Loucy (cell line): ENCODE data around the gene FOXO6.

ENCODE experiments used
- H2AFZ ChIP-seq: fragments of 200-600 bp; sonication (generic); 2 replicates; pipeline ENCODE4 v1.6.0; 2016; ENCODE audit warnings: antibody characterized with exemption, mild to moderate bottlenecking, low read length, moderate library complexity
- H3F3A ChIP-seq: fragments of 200-600 bp; 2 replicates; pipeline ENCODE4 v1.6.0; 2016; ENCODE audit warnings: antibody characterized with exemption, low read depth, mild to moderate bottlenecking
- H3K27me3 ChIP-seq: fragments of 200-600 bp; sonication (generic); 2 replicates; pipeline ENCODE4 v1.6.1; 2014; ENCODE audit warnings: low read length, mild to moderate bottlenecking; ENCODE audit not compliant: insufficient read depth, poor library complexity, severe bottlenecking
- H3K36me3 ChIP-seq: fragments of 200-600 bp; sonication (generic); 2 replicates; pipeline ENCODE4 v1.6.1; 2016; ENCODE audit warnings: low read length; ENCODE audit not compliant: insufficient read depth
- H3K4me1 ChIP-seq: fragments of 200-600 bp; sonication (generic); 2 replicates; pipeline ENCODE4 v1.5.1; 2014; ENCODE audit warnings: low read length, mild to moderate bottlenecking; ENCODE audit not compliant: insufficient read depth, poor library complexity, severe bottlenecking
- H3K4me2 ChIP-seq: fragments of 200-600 bp; sonication (generic); 2 replicates; pipeline ENCODE4 v1.6.0; 2014; ENCODE audit warnings: antibody characterized with exemption, low read length, low read depth, mild to moderate bottlenecking; ENCODE audit not compliant: poor library complexity, severe bottlenecking
- H3K4me3 ChIP-seq: fragments of 200-600 bp; sonication (generic); 2 replicates; pipeline ENCODE4 v1.5.1; 2014; ENCODE audit warnings: low read length, mild to moderate bottlenecking, mixed read lengths; ENCODE audit not compliant: poor library complexity, severe bottlenecking
- H3K79me2 ChIP-seq: fragments of 200-600 bp; sonication (generic); 2 replicates; pipeline ENCODE4 v1.6.1; 2014; ENCODE audit warnings: low read length; ENCODE audit not compliant: insufficient read depth
- H3K9ac ChIP-seq: fragments of 200-600 bp; sonication (generic); 2 replicates; pipeline ENCODE4 v1.6.0; 2014; ENCODE audit warnings: mild to moderate bottlenecking, low read depth, low read length, moderate library complexity; ENCODE audit not compliant: poor library complexity, severe bottlenecking
- H3K9me2 ChIP-seq: fragments of 200-600 bp; sonication (generic); replicated peaks from 2 replicates; pipeline ENCODE4 v1.6.1; 2016; ENCODE audit warnings: low read depth, low read length, mixed read lengths
- H3K9me3 ChIP-seq: fragments of 200-600 bp; sonication (generic); 2 replicates; pipeline ENCODE4 v1.6.1; 2014; ENCODE audit warnings: mild to moderate bottlenecking, antibody characterized with exemption, low read length, low read depth; ENCODE audit not compliant: insufficient read depth
- H4K20me1 ChIP-seq: fragments of 200-600 bp; sonication (generic); 2 replicates; pipeline ENCODE4 v1.6.0; 2014; ENCODE audit warnings: antibody characterized with exemption, low read length, mild to moderate bottlenecking; ENCODE audit not compliant: insufficient read depth, poor library complexity, severe bottlenecking
- CTCF ChIP-seq: fragments of 200-600 bp; sonication (generic); conservative IDR thresholded peaks from 2 replicates; pipeline ENCODE4 v1.5.1; 2014; ENCODE audit warnings: mild to moderate bottlenecking, antibody characterized with exemption, low read length
- EZH2phosphoT487 ChIP-seq: fragments of 200-600 bp; IDR thresholded peaks from 2 replicates; pipeline ENCODE4 v1.6.1; 2018; ENCODE audit warnings: antibody characterized with exemption, mild to moderate bottlenecking, moderate library complexity, borderline replicate concordance

FOXO6 gene

GRCh38 chr1:41391834-41392527, 30.7 kb downstream of the FOXO6 start:
- H3K4me3 ChIP-seq, result no peak overlapping the region
- no peak overlapping the region for H3K9ac ChIP-seq
- H3K36me3 ChIP-seq, result no peaks in the 10 kb centered on the region
- no peaks in the 10 kb centered on the region for H3K27me3 ChIP-seq
- no peaks in the 10 kb centered on the region for H3K9me2 ChIP-seq
- H2AFZ ChIP-seq, result no peak overlapping the region
- TF ChIP-seq EZH2phosphoT487, result no peak
- no peak for TF ChIP-seq CTCF
- H4K20me1 ChIP-seq, result no peaks in the 10 kb centered on the region
- H3K4me1 ChIP-seq, result peaks cover 25% of the 10 kb centered on the region
- no peaks in the 10 kb centered on the region for H3K9me3 ChIP-seq
- H3F3A ChIP-seq, result no peaks in the 10 kb centered on the region
- H3K79me2 ChIP-seq, result no peaks in the 10 kb centered on the region
- no peak overlapping the region for H3K4me2 ChIP-seq

GRCh38 chr1:41392528-41392924, 31.3 kb downstream of the FOXO6 start:
- no peak overlapping the region for H3K4me2 ChIP-seq
- no peaks in the 10 kb centered on the region for H3K36me3 ChIP-seq
- no peaks in the 10 kb centered on the region for H4K20me1 ChIP-seq
- H3K4me3 ChIP-seq, result no peak overlapping the region
- no peaks in the 10 kb centered on the region for H3K27me3 ChIP-seq
- H3K4me1 ChIP-seq, result peaks cover 19% of the 10 kb centered on the region
- H2AFZ ChIP-seq, result no peak overlapping the region
- no peak overlapping the region for H3K9ac ChIP-seq
- H3K9me3 ChIP-seq, result no peaks in the 10 kb centered on the region
- H3K9me2 ChIP-seq, result no peaks in the 10 kb centered on the region
- H3K79me2 ChIP-seq, result no peaks in the 10 kb centered on the region
- TF ChIP-seq CTCF (no peak), EZH2phosphoT487 (no peak)
- H3F3A ChIP-seq, result no peaks in the 10 kb centered on the region

- Histone ChIP-seq H3K9me2 (no peaks in the 10 kb centered on the region), H3K79me2 (no peaks in the 10 kb centered on the region), H3K4me3 (no peak overlapping the region), H2AFZ (no peak overlapping the region), H3K27me3 (no peaks in the 10 kb centered on the region), H3K4me2 (no peak overlapping the region), H3K4me1 (peaks cover 14% of the 10 kb centered on the region), H4K20me1 (no peaks in the 10 kb centered on the region), H3K9ac (no peak overlapping the region), H3K9me3 (no peaks in the 10 kb centered on the region), H3K36me3 (no peaks in the 10 kb centered on the region), H3F3A (no peaks in the 10 kb centered on the region)
- TF ChIP-seq EZH2phosphoT487 (no peak), CTCF (no peak)
Measured at GRCh38 chr1:41393716-41394368, 32.6 kb downstream of the FOXO6 start.
